HEK293 (cell line): ENCODE measurements around the gene EIF2S3.
A peak's percentile ranks its signal among the peaks of the same experiment; 100 is the strongest.

Experiments used
- GLI4 ChIP-seq: fragments of 450-650 bp; formaldehyde crosslinking; IDR thresholded peaks from 2 replicates; pipeline ENCODE4 v1.5.1; 2016; ENCODE audit warnings: missing biosample characterization, missing genetic modification characterization
- GLIS1 ChIP-seq: fragments of 450-650 bp; formaldehyde crosslinking; IDR thresholded peaks from 2 replicates; pipeline ENCODE4 v1.5.1; 2016; ENCODE audit warnings: missing biosample characterization, missing genetic modification characterization
- KLF16 ChIP-seq: fragments of 450-650 bp; formaldehyde crosslinking; IDR thresholded peaks from 2 replicates; pipeline ENCODE4 v1.5.1; 2017; ENCODE audit warnings: missing biosample characterization, missing genetic modification characterization
- KLF7 ChIP-seq: fragments of 450-650 bp; formaldehyde crosslinking; IDR thresholded peaks from 2 replicates; pipeline ENCODE4 v1.5.1; 2016; ENCODE audit warnings: missing biosample characterization, missing genetic modification characterization, borderline replicate concordance
- KLF8 ChIP-seq: fragments of 450-650 bp; formaldehyde crosslinking; IDR thresholded peaks from 2 replicates; pipeline ENCODE4 v1.5.1; 2016; ENCODE audit warnings: missing biosample characterization, missing genetic modification characterization
- MZF1 ChIP-seq: fragments of 450-650 bp; formaldehyde crosslinking; IDR thresholded peaks from 2 replicates; pipeline ENCODE4 v1.5.1; 2017; ENCODE audit warnings: missing biosample characterization, missing genetic modification characterization, borderline replicate concordance
- PRDM1 ChIP-seq: fragments of 450-650 bp; formaldehyde crosslinking; IDR thresholded peaks from 2 replicates; pipeline ENCODE4; 2016; ENCODE audit warnings: missing biosample characterization, missing genetic modification characterization
- PRDM10 ChIP-seq: fragments of 450-650 bp; formaldehyde crosslinking; IDR thresholded peaks from 2 replicates; pipeline ENCODE4 v1.5.1; 2016; ENCODE audit warnings: missing biosample characterization, missing genetic modification characterization
- SCRT1 ChIP-seq: fragments of 450-650 bp; formaldehyde crosslinking; IDR thresholded peaks from 2 replicates; pipeline ENCODE4 v1.5.1; 2016; ENCODE audit warnings: missing biosample characterization, missing genetic modification characterization, borderline replicate concordance
- ZBTB17 ChIP-seq: fragments of 450-650 bp; formaldehyde crosslinking; IDR thresholded peaks from 2 replicates; pipeline ENCODE4 v1.5.1; 2016; ENCODE audit warnings: missing biosample characterization, missing genetic modification characterization
- ZBTB20 ChIP-seq: fragments of 450-650 bp; formaldehyde crosslinking; IDR thresholded peaks from 2 replicates; pipeline ENCODE4 v1.5.1; 2016; ENCODE audit warnings: missing biosample characterization, missing genetic modification characterization
- ZBTB8A ChIP-seq: fragments of 450-650 bp; formaldehyde crosslinking; IDR thresholded peaks from 2 replicates; pipeline ENCODE4 v1.5.1; 2016; ENCODE audit warnings: missing biosample characterization, missing genetic modification characterization
- ZEB2 ChIP-seq: fragments of 450-650 bp; formaldehyde crosslinking; IDR thresholded peaks from 2 replicates; pipeline ENCODE4 v1.5.1; 2016; ENCODE audit warnings: missing biosample characterization, missing genetic modification characterization
- ZFP3 ChIP-seq: fragments of 450-650 bp; formaldehyde crosslinking; IDR thresholded peaks from 2 replicates; pipeline ENCODE4 v1.5.1; 2016; ENCODE audit warnings: low read depth, missing biosample characterization, missing genetic modification characterization
- ZIC2 ChIP-seq: fragments of 450-650 bp; formaldehyde crosslinking; IDR thresholded peaks from 2 replicates; pipeline ENCODE4 v1.5.1; 2016; ENCODE audit warnings: missing biosample characterization, missing genetic modification characterization
- ZNF121 ChIP-seq: fragments of 450-650 bp; formaldehyde crosslinking; IDR thresholded peaks from 2 replicates; pipeline ENCODE4 v1.5.1; 2016; ENCODE audit warnings: missing biosample characterization, missing genetic modification characterization
- ZNF155 ChIP-seq: fragments of 450-650 bp; formaldehyde crosslinking; IDR thresholded peaks from 2 replicates; pipeline ENCODE4 v1.5.1; 2016; ENCODE audit warnings: missing biosample characterization, missing genetic modification characterization
- ZNF214 ChIP-seq: fragments of 450-650 bp; formaldehyde crosslinking; IDR thresholded peaks from 2 replicates; pipeline ENCODE4 v1.5.1; 2017; ENCODE audit warnings: missing biosample characterization, mild to moderate bottlenecking, missing genetic modification characterization, borderline replicate concordance
- ZNF221 ChIP-seq: fragments of 450-650 bp; formaldehyde crosslinking; IDR thresholded peaks from 2 replicates; pipeline ENCODE4 v1.5.1; 2017; ENCODE audit warnings: missing biosample characterization, missing genetic modification characterization, borderline replicate concordance
- ZNF239 ChIP-seq: fragments of 450-650 bp; formaldehyde crosslinking; IDR thresholded peaks from 2 replicates; pipeline ENCODE4 v1.5.1; 2016; ENCODE audit warnings: missing biosample characterization, missing genetic modification characterization
- ZNF350 ChIP-seq: fragments of 450-650 bp; formaldehyde crosslinking; IDR thresholded peaks from 2 replicates; pipeline ENCODE4 v1.5.0; 2017; ENCODE audit warnings: missing biosample characterization, mild to moderate bottlenecking, missing genetic modification characterization
- ZNF391 ChIP-seq: fragments of 450-650 bp; formaldehyde crosslinking; IDR thresholded peaks from 2 replicates; pipeline ENCODE4 v1.5.1; 2016; ENCODE audit warnings: low read depth, missing biosample characterization, missing genetic modification characterization, borderline replicate concordance
- ZNF416 ChIP-seq: fragments of 450-650 bp; formaldehyde crosslinking; IDR thresholded peaks from 2 replicates; pipeline ENCODE4 v1.5.1; 2016; ENCODE audit warnings: missing biosample characterization, missing genetic modification characterization
- ZNF423 ChIP-seq: fragments of 450-650 bp; formaldehyde crosslinking; IDR thresholded peaks from 2 replicates; pipeline ENCODE4 v1.5.1; 2016; ENCODE audit warnings: missing biosample characterization, missing genetic modification characterization
- ZNF558 ChIP-seq: fragments of 450-650 bp; formaldehyde crosslinking; IDR thresholded peaks from 2 replicates; pipeline ENCODE4 v1.5.1; 2016; ENCODE audit warnings: missing biosample characterization, missing genetic modification characterization
- ZNF571 ChIP-seq: fragments of 450-650 bp; formaldehyde crosslinking; IDR thresholded peaks from 2 replicates; pipeline ENCODE4 v1.5.0; 2017; ENCODE audit warnings: missing biosample characterization, missing genetic modification characterization
- ZNF621 ChIP-seq: fragments of 450-650 bp; formaldehyde crosslinking; IDR thresholded peaks from 2 replicates; pipeline ENCODE4 v1.5.1; 2017; ENCODE audit warnings: missing biosample characterization, missing genetic modification characterization
- ZNF629 ChIP-seq: fragments of 450-650 bp; formaldehyde crosslinking; IDR thresholded peaks from 2 replicates; pipeline ENCODE4 v1.5.1; 2017; ENCODE audit warnings: missing biosample characterization, missing genetic modification characterization
- ZNF664 ChIP-seq: fragments of 450-650 bp; formaldehyde crosslinking; IDR thresholded peaks from 2 replicates; pipeline ENCODE4 v1.5.1; 2016; ENCODE audit warnings: missing biosample characterization, missing genetic modification characterization
- ZSCAN16 ChIP-seq: fragments of 450-650 bp; formaldehyde crosslinking; IDR thresholded peaks from 2 replicates; pipeline ENCODE4 v1.5.1; 2016; ENCODE audit warnings: missing biosample characterization, missing genetic modification characterization
- TF ChIP-seq, protein P1 (sequence below): fragments of 450-650 bp; formaldehyde crosslinking; IDR thresholded peaks from 2 replicates; pipeline ENCODE4 v1.5.1; 2016; ENCODE audit warnings: missing biosample characterization, missing genetic modification characterization, low read depth
- TF ChIP-seq, protein P2 (sequence below): fragments of 450-650 bp; formaldehyde crosslinking; IDR thresholded peaks from 2 replicates; pipeline ENCODE4 v1.5.1; 2017; ENCODE audit warnings: missing biosample characterization, missing genetic modification characterization
- TF ChIP-seq, protein P3 (sequence below): fragments of 450-650 bp; formaldehyde crosslinking; IDR thresholded peaks from 2 replicates; pipeline ENCODE4 v1.5.1; 2016; ENCODE audit warnings: missing biosample characterization, missing genetic modification characterization

EIF2S3 gene

GRCh38 chrX:24054182-24055042 is at the start of gene EIF2S3 (continued):
- TF ChIP-seq PRDM1 (tag by site-specific recombination) (no peak), ZNF629 (tag by site-specific recombination) (peak; percentile 94), ZNF621 (tag by site-specific recombination) (no peak), ZNF221 (tag by site-specific recombination) (no peak), ZIC2 (tag by site-specific recombination) (peak; percentile 81), ZBTB8A (tag by site-specific recombination) (peak; percentile 86), KLF7 (tag by site-specific recombination) (peak; percentile 96), MZF1 (tag by site-specific recombination) (no peak), ZNF239 (0 out of 2 replicates have a peak, but pooled peaks have one; percentile 10), ZNF155 (no peak), ZFP3 (tag by site-specific recombination) (no peak), ZNF391 (tag by site-specific recombination) (peak; percentile 91; the same call in 1 of the 2 replicates), ZNF121 (tag by site-specific recombination) (peak; percentile 22), ZSCAN16 (no peak), GLIS1 (peak; percentile 67), ZNF664 (tag by site-specific recombination) (no peak), KLF8 (tag by site-specific recombination) (peak; percentile 99), ZNF423 (tag by site-specific recombination) (peak; percentile 30; the same call in 1 of the 2 replicates), KLF16 (tag by site-specific recombination) (peak; percentile 59; the same call in 1 of the 2 replicates), ZEB2 (tag by site-specific recombination) (peak; percentile 99), ZBTB20 (tag by site-specific recombination) (peak; percentile 97), ZBTB17 (tag by site-specific recombination) (peak; percentile 97), ZNF350 (tag by site-specific recombination) (no peak), PRDM10 (peak; percentile 99), ZNF214 (tag by site-specific recombination) (no peak), ZNF571 (tag by site-specific recombination) (no peak), GLI4 (tag by site-specific recombination) (no peak), ZNF416 (tag by site-specific recombination) (no peak), SCRT1 (tag by site-specific recombination) (no peak), ZNF558 (no peak)
- TF ChIP-seq, protein P1, sequence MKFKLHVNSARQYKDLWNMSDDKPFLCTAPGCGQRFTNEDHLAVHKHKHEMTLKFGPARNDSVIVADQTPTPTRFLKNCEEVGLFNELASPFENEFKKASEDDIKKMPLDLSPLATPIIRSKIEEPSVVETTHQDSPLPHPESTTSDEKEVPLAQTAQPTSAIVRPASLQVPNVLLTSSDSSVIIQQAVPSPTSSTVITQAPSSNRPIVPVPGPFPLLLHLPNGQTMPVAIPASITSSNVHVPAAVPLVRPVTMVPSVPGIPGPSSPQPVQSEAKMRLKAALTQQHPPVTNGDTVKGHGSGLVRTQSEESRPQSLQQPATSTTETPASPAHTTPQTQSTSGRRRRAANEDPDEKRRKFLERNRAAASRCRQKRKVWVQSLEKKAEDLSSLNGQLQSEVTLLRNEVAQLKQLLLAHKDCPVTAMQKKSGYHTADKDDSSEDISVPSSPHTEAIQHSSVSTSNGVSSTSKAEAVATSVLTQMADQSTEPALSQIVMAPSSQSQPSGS (tag by site-specific recombination) = peak; percentile 63
- TF ChIP-seq, protein P2, sequence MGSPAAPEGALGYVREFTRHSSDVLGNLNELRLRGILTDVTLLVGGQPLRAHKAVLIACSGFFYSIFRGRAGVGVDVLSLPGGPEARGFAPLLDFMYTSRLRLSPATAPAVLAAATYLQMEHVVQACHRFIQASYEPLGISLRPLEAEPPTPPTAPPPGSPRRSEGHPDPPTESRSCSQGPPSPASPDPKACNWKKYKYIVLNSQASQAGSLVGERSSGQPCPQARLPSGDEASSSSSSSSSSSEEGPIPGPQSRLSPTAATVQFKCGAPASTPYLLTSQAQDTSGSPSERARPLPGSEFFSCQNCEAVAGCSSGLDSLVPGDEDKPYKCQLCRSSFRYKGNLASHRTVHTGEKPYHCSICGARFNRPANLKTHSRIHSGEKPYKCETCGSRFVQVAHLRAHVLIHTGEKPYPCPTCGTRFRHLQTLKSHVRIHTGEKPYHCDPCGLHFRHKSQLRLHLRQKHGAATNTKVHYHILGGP (tag by site-specific recombination) = peak; percentile 76
- TF ChIP-seq, protein P3, sequence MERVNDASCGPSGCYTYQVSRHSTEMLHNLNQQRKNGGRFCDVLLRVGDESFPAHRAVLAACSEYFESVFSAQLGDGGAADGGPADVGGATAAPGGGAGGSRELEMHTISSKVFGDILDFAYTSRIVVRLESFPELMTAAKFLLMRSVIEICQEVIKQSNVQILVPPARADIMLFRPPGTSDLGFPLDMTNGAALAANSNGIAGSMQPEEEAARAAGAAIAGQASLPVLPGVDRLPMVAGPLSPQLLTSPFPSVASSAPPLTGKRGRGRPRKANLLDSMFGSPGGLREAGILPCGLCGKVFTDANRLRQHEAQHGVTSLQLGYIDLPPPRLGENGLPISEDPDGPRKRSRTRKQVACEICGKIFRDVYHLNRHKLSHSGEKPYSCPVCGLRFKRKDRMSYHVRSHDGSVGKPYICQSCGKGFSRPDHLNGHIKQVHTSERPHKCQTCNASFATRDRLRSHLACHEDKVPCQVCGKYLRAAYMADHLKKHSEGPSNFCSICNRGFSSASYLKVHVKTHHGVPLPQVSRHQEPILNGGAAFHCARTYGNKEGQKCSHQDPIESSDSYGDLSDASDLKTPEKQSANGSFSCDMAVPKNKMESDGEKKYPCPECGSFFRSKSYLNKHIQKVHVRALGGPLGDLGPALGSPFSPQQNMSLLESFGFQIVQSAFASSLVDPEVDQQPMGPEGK (tag by site-specific recombination) = peak; percentile 94
